K562 (cell line): ENCODE data around the gene FAM199X. TPM values are rescaled to one million over a fixed set of nuclear protein-coding genes. Genes with fewer than 3 reads are reported as not detected.

Experiments used
- CREB3 ChIP-seq: fragments of 450-650 bp; conservative IDR thresholded peaks from 2 replicates; pipeline ENCODE4 v1.6.1; 2016; ENCODE audit warnings: missing genetic modification characterization, low read depth, mild to moderate bottlenecking, missing compliant biosample characterization, moderate library complexity
- DNMT1 ChIP-seq: fragments of 450-650 bp; IDR thresholded peaks from 2 replicates; pipeline ENCODE4 v1.6.1; 2016; ENCODE audit warnings: antibody characterized with exemption, mild to moderate bottlenecking
- ELF4 ChIP-seq: fragments of 450-650 bp; formaldehyde crosslinking; IDR thresholded peaks from 2 replicates; pipeline ENCODE4 v1.4.0; 2022; ENCODE audit warnings: missing genetic modification characterization
- HEY1 ChIP-seq: fragments of 250-450 bp; sonication (Bioruptor Pico); IDR thresholded peaks from 2 replicates; pipeline ENCODE4 v1.5.0; 2020; ENCODE audit warnings: mild to moderate bottlenecking, moderate library complexity, borderline replicate concordance
- HNRNPL ChIP-seq: fragments of 200-400 bp; formaldehyde crosslinking; IDR thresholded peaks from 2 replicates; pipeline ENCODE4 v1.6.1; 2017; ENCODE audit warnings: low read depth, mild to moderate bottlenecking, low read length
- HNRNPUL1 ChIP-seq: fragments of 200-400 bp; formaldehyde crosslinking; IDR thresholded peaks from 2 replicates; pipeline ENCODE4 v1.6.1; 2017; ENCODE audit warnings: low read length
- JUNB ChIP-seq: fragments of 450-650 bp; formaldehyde crosslinking; conservative IDR thresholded peaks from 2 replicates; pipeline ENCODE4 v1.4.0; 2020; ENCODE audit warnings: mild to moderate bottlenecking
- MCM7 ChIP-seq, 2 experiments: fragments of 450-650 bp; IDR thresholded peaks; 2 replicates each; pipeline ENCODE4 v1.6.1; 2016 to 2018
- NCOA2 ChIP-seq, 2 experiments: fragments of 450-650 bp; IDR thresholded peaks; 2 replicates each; pipeline ENCODE4 v1.6.1; 2018; ENCODE audit warnings: mild to moderate bottlenecking in 2 of 2, moderate library complexity in 1 of 2; ENCODE audit not compliant: partially characterized antibody in 2 of 2
- PCBP2 ChIP-seq: fragments of 200-400 bp; formaldehyde crosslinking; IDR thresholded peaks from 2 replicates; pipeline ENCODE4 v1.6.1; 2018; ENCODE audit warnings: low read length, low read depth, mild to moderate bottlenecking, moderate library complexity; ENCODE audit not compliant: poor library complexity, severe bottlenecking
- PHTF2 ChIP-seq: fragments of 250-450 bp; sonication (Bioruptor Pico); IDR thresholded peaks from 2 replicates; pipeline ENCODE4 v1.5.0; 2021; ENCODE audit warnings: mild to moderate bottlenecking
- PRDM10 ChIP-seq: fragments of 450-650 bp; IDR thresholded peaks from 2 replicates; pipeline ENCODE4 v1.6.1; 2018; ENCODE audit not compliant: partially characterized antibody
- PTBP1 ChIP-seq: fragments of 200-400 bp; formaldehyde crosslinking; IDR thresholded peaks from 2 replicates; pipeline ENCODE4 v1.6.1; 2017; ENCODE audit warnings: low read depth, low read length
- RBM39 ChIP-seq: fragments of 200-400 bp; formaldehyde crosslinking; optimal IDR thresholded peaks from 2 replicates; pipeline ENCODE3; 2018; ENCODE audit warnings: low read depth, low read length
- SMAD1 ChIP-seq: fragments of 150-350 bp; IDR thresholded peaks from 2 replicates; pipeline ENCODE4 v1.6.1; 2014; ENCODE audit warnings: low read length, low read depth; ENCODE audit not compliant: partially characterized antibody
- THRB ChIP-seq: fragments of 450-650 bp; formaldehyde crosslinking; conservative IDR thresholded peaks from 2 replicates; pipeline ENCODE4 v1.4.0; 2022; ENCODE audit warnings: mild to moderate bottlenecking, missing genetic modification characterization
- U2AF1 ChIP-seq: fragments of 200-400 bp; formaldehyde crosslinking; optimal IDR thresholded peaks from 2 replicates; pipeline ENCODE3; 2017; ENCODE audit warnings: mild to moderate bottlenecking, low read depth, low read length, moderate library complexity
- USF2 ChIP-seq: sonication (generic); formaldehyde crosslinking; IDR thresholded peaks from 2 replicates; pipeline ENCODE4 v1.5.0; 2020; ENCODE audit warnings: missing genetic modification reagents
- ZC3H8 ChIP-seq: fragments of 450-650 bp; IDR thresholded peaks from 2 replicates; pipeline ENCODE4 v1.6.1; 2017
- ZNF263 ChIP-seq: sonication (generic); formaldehyde crosslinking; IDR thresholded peaks from 2 replicates; pipeline ENCODE4 v1.8.0; 2022; ENCODE audit warnings: mild to moderate bottlenecking, missing genetic modification reagents, borderline replicate concordance
- ZNF324 ChIP-seq: fragments of 250-450 bp; sonication (Bioruptor Pico); IDR thresholded peaks from 2 replicates; pipeline ENCODE4 v1.4.0; 2020; ENCODE audit warnings: mild to moderate bottlenecking
- ZNF589 ChIP-seq: fragments of 200-800 bp; sonication (Bioruptor generic); IDR thresholded peaks from 2 replicates; pipeline ENCODE4 v1.6.1; 2016; ENCODE audit warnings: low read depth, missing genetic modification characterization, missing compliant biosample characterization
- polyA plus RNA-seq, 8 experiments: library from polyadenylated mRNA; depleted of rRNA in 4 of 8; stranded (reverse) in 5 of 8; unstranded in 3 of 8; fragments of >200 nt; fragmentation: Nextera tagmentation in 2 of 8; fragmentation: Illumina TruSeq in 1 of 8; extraction: Ambion mirVana in 2 of 8; extraction: Trizol in 1 of 8; gene quantifications; 2 replicates each; pipeline versions ENCODE4 v1.2.1 to v1.2.3, GENCODE V29; 2011 to 2014; ENCODE audit warnings: inconsistent platforms in 1 of 8, missing spikeins in 1 of 8
- total RNA-seq, 7 experiments: library from RNA; depleted of rRNA in 6 of 7; stranded (reverse); fragments of >200 nt in 6 of 7; fragmentation: Illumina TruSeq in 2 of 7; extraction: Trizol in 2 of 7; gene quantifications; 2 replicates each; pipeline versions ENCODE4 v1.2.1 to v1.2.3, GENCODE V29; 2011 to 2021; ENCODE audit warnings: low replicate concordance in 1 of 7

FAM199X gene
- total and polyA plus RNA-seq, 9 of the 15 experiments (the other 6 are each of a cell fraction or from before 2014, with no cell fraction given), result 4.6 to 22.2 (median 13.7) TPM

- TF ChIP-seq PRDM10 (no peak), ELF4 (peak; percentile 67; the same call in 1 of the 2 replicates), PTBP1 (no peak), PHTF2 (CRISPR knock-in tag) (no peak), U2AF1 (no peak), USF2 (CRISPR knock-in tag) (no peak; the same call in 1 of the 2 replicates), ZNF324 (no peak), NCOA2 (IDR thresholded peaks at IDR 0.05; ENCODE audit: partially characterized antibody in 2 of 2) (peak in 1 of 2 experiments; percentile 28), JUNB (CRISPR knock-in tag) (no peak), ZNF263 (no peak), ZC3H8 (no peak), DNMT1 (no peak), MCM7 (IDR thresholded peaks at IDR 0.05) (no peak), RBM39 (no peak), ZNF589 (CRISPR knock-in tag) (no peak), PCBP2 (no peak), CREB3 (tag) (no peak), HNRNPL (no peak), SMAD1 (no peak), THRB (CRISPR knock-in tag) (0 out of 2 replicates have a peak, but pooled peaks have one; percentile 49), HEY1 (CRISPR knock-in tag) (no peak), HNRNPUL1 (no peak)
Observed at GRCh38 chrX:104156630-104157529, 9.4 kb upstream of the FAM199X start, which contains the start of gene SLC25A53 (continued).
